Measurements from ENCODE around the gene C4orf36. TPM values are rescaled to one million over a fixed set of nuclear protein-coding genes. Genes with fewer than 3 reads are reported as not detected.

The C4orf36 gene
- total and polyA plus RNA-seq, 2 donors (not counting 3 experiments of a cell fraction or from before 2014, with no cell fraction given), result 0.66 TPM; not detected in 1

GRCh38 chr4:86895692-86896488 lies 3.7 kb upstream of the C4orf36 start:
- ChIA-PET CTCF (interaction anchor here (1.2 to 9.4 kb wide), 5 partner anchors 250 to 400 kb away, joined by 3 to 133 read pairs (median 50); no protein-coding TSS in a partner anchor), POLR2A (no interaction called here)
- intact Hi-C loops (cut with micrococcal nuclease) (loop anchor here (1.0 to 10.0 kb wide), 6 partner anchors 243 to 854 kb away; no protein-coding TSS in a partner anchor), dilution Hi-C loops (cut with MboI; ENCODE audit: extremely low pct_ligation_motif_present, low sequenced_read_pairs) (no loop called here)
- Histone ChIP-seq H3K4me1 (ENCODE audit: control insufficient read depth, extremely low read depth, insufficient read depth, low read length) (peaks cover 16% of the 10 kb centered on the region), H3K9ac (replicated peaks; ENCODE audit: extremely low read depth, insufficient read depth, low read length) (no peak overlapping the region), H4K20me1 (replicated peaks; ENCODE audit: control insufficient read depth, extremely low read depth, insufficient read depth, low read length) (no peaks in the 10 kb centered on the region), H3K27me3 (ENCODE audit: control insufficient read depth in 2 of 2, insufficient read depth in 2 of 2, low read length in 2 of 2) (no peaks in the 10 kb centered on the region), H3K9me1 (replicated peaks; ENCODE audit: control insufficient read depth, extremely low read depth, insufficient read depth, low read length) (no peaks in the 10 kb centered on the region), H3K4me2 (ENCODE audit: insufficient read depth, low read length) (no peak overlapping the region), H3K4me3 (replicated peaks in 1 of 3; ENCODE audit: insufficient read depth in 1 of 3, low read depth in 1 of 3, low read length in 3 of 3) (no peak overlapping the region), H2AFZ (ENCODE audit: low read depth, low read length) (no peak overlapping the region), H3K27ac (ENCODE audit: insufficient read depth, low read depth, low read length) (no peak overlapping the region), H3K79me2 (ENCODE audit: control insufficient read depth, insufficient read depth, low read length) (no peaks in the 10 kb centered on the region), H3K9me3 (replicated peaks; ENCODE audit: control insufficient read depth, insufficient read depth, low read length) (no peaks in the 10 kb centered on the region), H3K36me3 (ENCODE audit: control insufficient read depth in 2 of 2, extremely low read depth in 1 of 2, insufficient read depth in 2 of 2, low read length in 2 of 2) (no peaks in the 10 kb centered on the region)
- peak; percentile 85 for FAIRE-seq
- no TSS peak for BruUV-seq (replicated peaks)
- DNase-seq (ENCODE audit: low read depth, low spot score), result peak; percentile 72
- TF ChIP-seq CTCF (IDR thresholded peaks at IDR 0.05; ENCODE audit: extremely low read depth in 1 of 2, insufficient read depth in 1 of 2, low read depth in 1 of 2, low read length in 2 of 2) (peak; percentile 46 to 52), MAX (IDR thresholded peaks at IDR 0.05; ENCODE audit: insufficient read depth, insufficient read length) (no peak), POLR2AphosphoS5 (IDR thresholded peaks at IDR 0.05; ENCODE audit: insufficient read depth, low read depth, low read length) (no peak), FOS (IDR thresholded peaks at IDR 0.05; ENCODE audit: borderline replicate concordance, insufficient read depth, low read length) (no peak)
